ENCODE results near the gene DPP8. TPM values are rescaled to one million over a fixed set of nuclear protein-coding genes. Genes with fewer than 3 reads are reported as not detected.

The DPP8 gene
- total and polyA plus RNA-seq, 2 donors (not counting 3 experiments of a cell fraction or from before 2014, with no cell fraction given): 12.1 to 35.3 TPM

- DNase-seq (ENCODE audit: low read depth, low spot score) (no peak), FAIRE-seq (no peak)
- H4K20me1 ChIP-seq (replicated peaks; ENCODE audit: control insufficient read depth, extremely low read depth, insufficient read depth, low read length): no peaks in the 10 kb centered on the region
- H3K9ac ChIP-seq (replicated peaks; ENCODE audit: extremely low read depth, insufficient read depth, low read length): no peak overlapping the region
- no peak overlapping the region for H2AFZ ChIP-seq (ENCODE audit: low read depth, low read length)
- BruUV-seq (replicated peaks): no TSS peak
- H3K4me2 ChIP-seq (ENCODE audit: insufficient read depth, low read length): no peak overlapping the region
- no peak overlapping the region for H3K27ac ChIP-seq (ENCODE audit: insufficient read depth, low read depth, low read length)
- H3K9me3 ChIP-seq (replicated peaks; ENCODE audit: control insufficient read depth, insufficient read depth, low read length): no peaks in the 10 kb centered on the region
- no peaks in the 10 kb centered on the region for H3K27me3 ChIP-seq (ENCODE audit: control insufficient read depth in 2 of 2, insufficient read depth in 2 of 2, low read length in 2 of 2)
- H3K4me3 ChIP-seq (replicated peaks in 1 of 3; ENCODE audit: insufficient read depth in 1 of 3, low read depth in 1 of 3, low read length in 3 of 3): no peak overlapping the region
- H3K79me2 ChIP-seq (ENCODE audit: control insufficient read depth, insufficient read depth, low read length): no peaks in the 10 kb centered on the region
- intact Hi-C loops (cut with micrococcal nuclease) (no loop called here), dilution Hi-C loops (cut with MboI; ENCODE audit: extremely low pct_ligation_motif_present, low sequenced_read_pairs) (no loop called here)
- H3K4me1 ChIP-seq (ENCODE audit: control insufficient read depth, extremely low read depth, insufficient read depth, low read length): no peaks in the 10 kb centered on the region
- no peaks in the 10 kb centered on the region for H3K9me1 ChIP-seq (replicated peaks; ENCODE audit: control insufficient read depth, extremely low read depth, insufficient read depth, low read length)
- ChIA-PET CTCF (no interaction called here), POLR2A (no interaction called here)
- peaks cover 7 to 21% of the 10 kb centered on the region in 2 experiments for H3K36me3 ChIP-seq (ENCODE audit: control insufficient read depth in 2 of 2, extremely low read depth in 1 of 2, insufficient read depth in 2 of 2, low read length in 2 of 2)
- no peak for TF ChIP-seq EZH2 (IDR thresholded peaks at IDR 0.05; ENCODE audit: borderline replicate concordance, low read depth, low read length, severe bottlenecking)
These were observed 70.3 kb downstream of the DPP8 start for GRCh38 chr15:65447145-65447544.

- no peak for TF ChIP-seq FOS (IDR thresholded peaks at IDR 0.05; ENCODE audit: borderline replicate concordance, insufficient read depth, low read length)
- no peak for TF ChIP-seq CTCF (IDR thresholded peaks at IDR 0.05; ENCODE audit: extremely low read depth in 1 of 2, insufficient read depth in 1 of 2, low read depth in 1 of 2, low read length in 2 of 2)
- no peak for TF ChIP-seq MYC (IDR thresholded peaks at IDR 0.05; ENCODE audit: low read depth, low read length)
- no peak for TF ChIP-seq JUN (IDR thresholded peaks at IDR 0.05; ENCODE audit: borderline replicate concordance, insufficient read depth, insufficient read length, low read depth)
- no peak for TF ChIP-seq MAX (IDR thresholded peaks at IDR 0.05; ENCODE audit: insufficient read depth, insufficient read length)
- no peak for TF ChIP-seq EZH2 (IDR thresholded peaks at IDR 0.05; ENCODE audit: borderline replicate concordance, low read depth, low read length, severe bottlenecking)
- no peak for TF ChIP-seq POLR2A (IDR thresholded peaks at IDR 0.05; ENCODE audit: low read depth, low read length)
- no peak for TF ChIP-seq POLR2AphosphoS5 (IDR thresholded peaks at IDR 0.05; ENCODE audit: insufficient read depth, low read depth, low read length)
- TF ChIP-seq GATA2 (IDR thresholded peaks at IDR 0.05; ENCODE audit: insufficient read depth, insufficient read length, low read depth, low read length): no peak
- ChIA-PET POLR2A (no interaction called here), CTCF (interaction anchor here (1.0 to 2.5 kb wide), 4 partner anchors 13 to 34 kb away, joined by 3 to 9 read pairs (median 4); no protein-coding TSS in a partner anchor)
These were observed 83.3 kb downstream of the DPP8 start for GRCh38 chr15:65434201-65434600.

More at GRCh38 chr15:65434201-65434600, 83.3 kb downstream of the DPP8 start:
- FAIRE-seq (no peak), DNase-seq (ENCODE audit: low read depth, low spot score) (no peak)
- peaks cover 3% of the 10 kb centered on the region in 2 experiments for H3K27me3 ChIP-seq (ENCODE audit: control insufficient read depth in 2 of 2, insufficient read depth in 2 of 2, low read length in 2 of 2)
- H2AFZ ChIP-seq (ENCODE audit: low read depth, low read length): no peak overlapping the region
- no TSS peak for BruUV-seq (replicated peaks)
- no peak overlapping the region for H3K4me3 ChIP-seq (replicated peaks in 1 of 3; ENCODE audit: insufficient read depth in 1 of 3, low read depth in 1 of 3, low read length in 3 of 3)
- intact Hi-C loops (cut with micrococcal nuclease) (no loop called here), dilution Hi-C loops (cut with MboI; ENCODE audit: extremely low pct_ligation_motif_present, low sequenced_read_pairs) (no loop called here)
- no peak overlapping the region for H3K9ac ChIP-seq (replicated peaks; ENCODE audit: extremely low read depth, insufficient read depth, low read length)
- H3K36me3 ChIP-seq (ENCODE audit: control insufficient read depth in 2 of 2, extremely low read depth in 1 of 2, insufficient read depth in 2 of 2, low read length in 2 of 2): no peaks in the 10 kb centered on the region
- no peaks in the 10 kb centered on the region for H4K20me1 ChIP-seq (replicated peaks; ENCODE audit: control insufficient read depth, extremely low read depth, insufficient read depth, low read length)
- H3K4me1 ChIP-seq (ENCODE audit: control insufficient read depth, extremely low read depth, insufficient read depth, low read length): no peaks in the 10 kb centered on the region
- H3K27ac ChIP-seq (ENCODE audit: insufficient read depth, low read depth, low read length): no peak overlapping the region
- no peaks in the 10 kb centered on the region for H3K9me1 ChIP-seq (replicated peaks; ENCODE audit: control insufficient read depth, extremely low read depth, insufficient read depth, low read length)
- no peak overlapping the region for H3K4me2 ChIP-seq (ENCODE audit: insufficient read depth, low read length)
- H3K9me3 ChIP-seq (replicated peaks; ENCODE audit: control insufficient read depth, insufficient read depth, low read length): no peaks in the 10 kb centered on the region
- H3K79me2 ChIP-seq (ENCODE audit: control insufficient read depth, insufficient read depth, low read length): no peaks in the 10 kb centered on the region

All from endothelial cell of umbilical vein (primary cell).